Activated CD4-positive, alpha-beta T cell treated with anti-CD3 and anti-CD28 coated beads, Interleukin-10, Interleukin-2, amounts not matched to agents 100 ng/mL and 50 ng/mL, durations not matched to agents 16 hours and 8 hours (primary cell): ENCODE measurements around the gene FLVCR1.
"Not testable (repeated sequence)": the region's sequence is repeated elsewhere in the genome, so short reads cannot be mapped to it uniquely, and the experiment has no call there.

Experiments
- DNase-seq: peaks from one replicate; pipeline ENCODE4 v3.0.0-alpha.2; 2020

The FLVCR1 gene

DNA sequence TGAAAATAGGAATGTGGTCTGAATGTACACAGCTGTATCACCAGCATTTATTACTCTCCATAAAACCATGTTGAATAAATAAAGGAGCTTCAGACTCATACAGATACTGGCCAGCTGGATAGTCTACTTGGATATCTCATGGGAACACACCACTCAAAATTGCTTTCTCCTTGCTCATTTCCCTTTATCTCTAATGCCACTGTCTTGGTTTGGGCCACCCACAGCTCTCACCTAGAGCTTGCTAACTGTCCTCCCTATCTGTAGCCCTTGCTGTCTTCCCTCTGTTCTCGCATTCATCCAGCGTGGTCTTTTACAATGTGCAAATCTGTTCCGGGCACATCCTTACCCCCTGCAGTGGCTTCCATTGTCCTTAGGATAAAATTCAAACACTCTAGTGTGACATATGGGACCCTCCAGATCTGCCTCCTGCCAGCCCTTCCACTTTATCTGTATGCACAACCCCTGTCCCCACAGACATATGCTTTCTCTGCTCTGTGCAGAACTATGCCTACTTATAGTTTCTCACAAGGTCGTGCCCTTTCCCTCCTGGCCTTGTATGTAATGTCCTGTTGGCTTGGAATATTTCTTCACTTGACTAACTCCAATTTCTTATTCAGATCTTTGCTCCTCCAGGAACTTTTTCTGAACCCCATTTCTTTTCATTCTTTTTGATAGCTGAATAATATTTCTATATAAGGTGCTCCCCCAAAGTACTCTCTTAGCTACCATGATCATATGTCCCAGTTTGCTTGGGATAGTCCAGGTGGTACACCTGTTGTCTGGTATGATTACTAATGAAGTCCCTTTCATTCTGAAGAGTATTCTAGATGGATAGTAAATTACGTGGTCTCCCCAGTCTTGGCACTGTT is 2.9 kb downstream of the FLVCR1 start:
- no peak for DNase-seq

DNA sequence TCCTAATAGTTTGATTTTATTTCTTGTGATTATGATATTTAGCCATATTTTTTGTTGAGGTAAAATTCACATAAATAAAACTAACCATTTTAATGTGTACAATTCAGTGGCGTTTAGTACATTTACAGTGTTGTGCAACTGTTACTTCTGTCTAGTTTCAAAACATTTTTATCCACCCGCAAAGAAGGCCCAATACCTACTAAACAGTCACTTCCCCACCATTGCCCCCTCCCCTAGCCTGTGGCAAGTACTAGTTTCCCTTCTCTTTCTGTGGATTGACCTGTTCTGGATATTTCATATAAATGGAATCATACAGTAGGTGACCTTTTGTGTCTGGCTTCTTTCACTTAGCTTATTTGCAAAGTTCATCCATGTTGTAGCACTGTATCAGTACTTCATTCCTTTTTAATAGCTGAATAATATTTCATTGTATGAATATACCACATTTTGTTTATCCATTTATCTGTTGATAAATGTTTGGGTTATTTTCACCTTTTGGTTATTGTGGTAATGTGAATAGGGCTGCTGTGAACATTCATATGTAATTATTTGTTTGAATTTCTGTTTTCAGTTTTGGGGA is 4.1 kb downstream of the FLVCR1 start:
- no peak for DNase-seq

DNA sequence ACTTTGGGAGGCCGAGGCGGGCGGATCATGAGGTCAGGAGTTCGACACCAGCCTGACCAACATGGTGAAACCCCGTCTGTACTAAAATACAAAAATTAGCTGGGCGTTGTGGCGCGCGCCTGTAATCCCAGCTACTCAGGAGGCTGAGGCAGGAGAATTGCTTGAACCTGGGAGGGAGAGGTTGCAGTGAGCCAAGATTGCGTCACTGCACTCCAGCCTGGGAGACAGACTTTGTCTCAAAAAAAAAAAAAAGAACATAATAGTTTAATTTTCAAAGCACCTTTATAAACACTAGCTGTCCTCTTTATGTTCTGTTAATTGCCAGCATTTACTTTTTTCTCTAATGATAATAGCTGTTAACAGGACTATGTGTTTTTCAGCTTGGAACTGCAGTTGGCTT is 5.3 kb downstream of the FLVCR1 start:
- DNase-seq: not testable (repeated sequence)

DNA sequence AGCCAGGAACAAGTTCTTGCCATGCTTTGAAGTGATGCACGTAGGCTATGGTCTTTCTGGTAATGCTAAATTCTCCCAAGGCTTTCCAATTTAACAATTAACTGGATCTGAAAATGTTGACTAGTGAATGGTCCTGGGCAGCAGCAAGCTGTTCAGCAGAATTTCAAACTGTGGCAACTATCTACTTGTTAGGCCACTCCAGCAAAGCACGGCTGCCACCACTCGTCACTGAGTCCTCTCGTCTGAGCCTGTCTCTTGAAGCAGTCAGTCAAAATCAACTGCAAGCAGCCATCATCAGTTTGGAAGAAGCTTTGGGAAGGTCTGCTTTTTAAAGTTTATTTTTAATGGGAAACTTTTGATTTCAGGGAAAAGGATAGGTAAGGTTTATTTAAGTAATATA is 6.1 kb downstream of the FLVCR1 start:
- DNase-seq: no peak

DNA sequence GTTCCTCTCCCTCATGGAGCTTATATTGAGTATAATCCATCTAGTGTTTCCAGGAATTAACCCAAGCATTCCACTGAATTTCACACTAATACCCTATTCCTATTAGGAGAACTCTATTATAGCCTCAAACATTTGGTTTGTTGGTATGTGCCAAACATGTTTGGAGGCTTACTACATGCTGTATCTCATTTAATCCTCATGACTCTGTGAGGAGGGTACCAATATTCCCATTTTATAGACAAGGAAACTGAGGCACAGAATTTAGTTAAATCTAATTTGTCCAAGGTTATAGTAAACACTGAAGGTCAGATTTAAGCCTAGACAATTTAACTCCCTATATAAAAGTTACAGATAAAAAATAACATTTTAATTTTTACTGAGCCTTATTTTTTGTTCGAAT is 9.1 kb downstream of the FLVCR1 start:
- no peak for DNase-seq

DNA sequence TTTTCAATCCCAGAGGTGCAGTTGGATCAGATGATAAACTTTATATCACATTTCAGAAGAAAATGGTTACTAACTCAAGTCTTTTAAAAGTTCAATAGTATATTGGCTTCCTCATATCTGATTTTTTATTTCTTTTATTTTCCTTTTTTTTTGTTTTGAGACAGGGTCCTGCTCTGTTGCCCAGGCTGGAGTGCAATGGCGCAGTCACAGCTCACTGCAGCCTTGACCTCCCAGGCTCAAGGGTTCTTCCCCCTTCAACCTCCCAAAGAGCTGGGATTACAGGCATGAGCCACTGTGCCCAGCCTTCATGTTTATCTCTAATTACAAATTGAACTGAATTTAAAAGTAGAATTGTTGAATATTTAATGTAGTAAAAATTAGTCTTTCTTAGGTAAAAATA is 13.9 kb downstream of the FLVCR1 start:
- no peak for DNase-seq

DNA sequence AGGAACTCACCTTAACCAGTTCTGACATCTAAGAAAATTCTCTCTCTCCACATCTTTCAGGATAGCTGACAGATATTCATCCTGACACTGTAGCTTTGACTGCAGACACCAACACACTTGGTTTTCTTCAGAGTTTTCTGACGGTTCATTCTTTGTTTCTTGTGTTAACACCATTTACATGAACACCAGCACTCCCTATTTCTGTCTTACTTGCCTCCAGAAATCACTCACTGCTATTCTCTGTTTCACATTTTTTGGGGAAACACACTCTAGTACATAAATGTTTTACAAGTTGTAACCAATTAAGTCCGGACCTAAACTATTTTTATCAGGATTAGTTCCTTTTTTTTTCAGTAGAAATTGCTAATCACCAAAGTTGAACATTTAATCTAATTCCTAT is 15.4 kb downstream of the FLVCR1 start:
- no peak for DNase-seq

DNA sequence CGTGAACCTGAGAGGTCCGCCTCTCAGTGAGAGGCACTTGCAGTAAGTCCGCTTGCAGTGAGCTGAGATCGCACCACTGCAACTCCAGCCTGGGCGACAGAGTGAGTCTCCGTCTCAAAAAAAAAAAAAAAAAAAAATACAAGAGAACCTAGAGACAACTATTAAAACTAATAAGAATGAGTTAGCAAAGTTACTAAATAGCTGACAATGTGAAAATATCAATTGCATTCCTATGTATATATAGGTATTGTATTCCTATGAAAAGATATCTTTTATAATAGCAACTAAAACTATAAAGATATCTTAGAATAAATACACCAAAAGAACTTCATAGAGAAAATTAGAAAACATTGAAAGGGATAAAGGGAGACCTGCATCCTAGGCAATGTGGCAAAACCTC is 20.3 kb downstream of the FLVCR1 start:
- no peak for DNase-seq

DNA sequence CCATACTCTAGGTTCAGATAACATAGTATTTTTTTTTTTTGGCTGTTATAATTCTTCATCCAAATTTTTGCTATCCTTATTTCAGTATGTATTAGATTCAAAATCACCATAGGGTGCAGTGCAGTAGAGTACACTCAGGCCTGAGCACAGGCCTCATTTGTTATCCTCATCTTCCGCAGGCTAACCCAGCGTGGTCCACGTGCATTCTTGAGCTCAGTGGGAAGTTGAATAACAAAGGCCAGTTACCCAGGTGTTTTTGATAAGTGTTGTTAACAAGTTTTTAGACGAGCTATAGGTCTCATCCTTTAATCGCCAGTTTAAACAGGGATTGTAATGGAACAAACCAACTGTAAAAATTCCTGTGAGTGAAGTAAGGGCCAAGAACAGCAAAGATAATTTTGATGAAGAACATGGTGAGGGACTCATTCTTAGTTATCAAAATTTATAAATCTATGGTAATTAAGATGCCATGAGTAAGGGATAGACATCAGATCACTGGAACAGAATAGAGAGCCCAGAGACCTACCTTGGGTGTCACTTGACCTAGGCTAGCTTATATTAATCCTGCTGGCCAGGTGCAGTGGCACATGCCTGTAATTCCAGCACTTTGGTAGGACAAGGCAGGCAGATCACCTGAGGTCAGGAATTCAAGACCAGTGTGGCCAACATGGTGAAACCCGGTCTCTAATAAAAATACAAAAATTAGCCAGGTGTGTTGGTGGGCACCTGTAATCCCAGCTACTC is 22.0 kb downstream of the FLVCR1 start:
- no peak for DNase-seq

DNA sequence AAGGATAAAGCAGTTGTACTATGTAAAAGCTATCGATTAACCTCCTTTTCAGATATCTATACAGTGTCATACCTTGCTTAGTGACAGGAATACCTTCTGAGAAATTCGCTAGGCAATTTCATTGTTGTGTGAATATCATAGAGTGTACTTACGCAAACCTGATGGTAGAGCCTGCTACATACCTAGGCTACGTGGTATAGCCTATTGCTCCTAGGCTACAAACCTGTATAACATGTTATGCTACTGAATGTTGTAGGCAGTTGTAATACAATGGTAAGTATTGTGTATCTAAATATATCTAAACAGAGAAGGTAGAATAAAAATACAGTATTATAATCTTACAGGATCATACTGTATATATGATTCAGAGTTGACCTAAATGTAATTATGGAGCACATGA is 26.5 kb downstream of the FLVCR1 start:
- no peak for DNase-seq

DNA sequence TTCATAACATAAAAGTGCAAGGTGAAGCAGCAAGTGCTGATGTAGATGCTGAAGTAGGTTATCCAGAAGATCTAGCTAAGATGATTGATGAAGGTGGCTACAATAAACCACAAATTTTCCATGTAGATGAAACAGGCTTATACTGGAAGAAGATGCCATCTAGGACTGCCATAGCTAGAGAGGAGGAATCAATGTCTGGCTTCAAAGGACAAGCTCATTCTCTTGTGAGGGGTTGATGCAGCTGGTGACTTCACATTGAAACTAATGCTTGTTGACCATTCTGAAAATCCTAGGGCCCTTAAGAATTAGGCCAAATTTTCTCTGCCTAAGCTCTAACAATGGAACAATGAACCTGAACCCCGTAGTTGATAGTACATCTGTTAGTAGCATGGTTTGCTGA is 34.0 kb downstream of the FLVCR1 start:
- DNase-seq: no peak

DNA sequence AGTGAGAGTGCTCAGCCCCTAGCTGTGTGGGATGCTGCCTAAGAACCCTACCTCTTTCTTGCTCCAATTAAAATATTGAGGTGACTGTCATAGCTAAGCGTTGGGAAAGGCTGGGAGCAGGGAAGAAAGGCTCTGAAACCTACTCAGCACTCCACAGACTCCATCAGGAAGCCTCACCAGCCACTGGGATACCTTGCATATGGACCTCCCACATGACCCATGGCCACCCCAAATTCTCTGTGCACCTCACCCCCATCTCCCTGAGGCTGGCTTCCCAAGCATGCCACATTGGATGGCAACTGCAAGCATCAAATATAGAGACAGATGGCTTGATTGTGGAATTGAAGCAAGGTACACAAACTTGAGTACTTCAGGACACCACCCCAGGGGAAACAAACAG is 41.8 kb downstream of the FLVCR1 start:
- no peak for DNase-seq

DNA sequence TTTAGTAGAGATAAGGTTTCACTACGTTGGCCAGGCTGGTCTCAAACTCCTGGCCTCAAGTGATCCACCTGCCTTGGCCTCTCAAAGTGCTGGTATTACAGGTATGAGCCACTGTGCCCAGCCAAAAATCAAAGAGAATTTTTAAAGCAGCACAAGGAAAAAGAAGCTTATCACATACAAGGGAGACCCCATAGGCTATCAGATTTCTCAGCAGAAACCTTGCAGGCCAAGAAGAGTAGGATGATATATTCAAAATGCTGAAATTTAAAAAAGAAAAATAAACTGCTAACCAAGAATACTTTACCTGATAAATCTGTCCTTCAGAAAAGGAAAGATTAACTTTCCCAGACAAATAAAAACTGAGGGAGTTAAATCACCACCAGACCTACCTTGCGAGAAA is 43.2 kb downstream of the FLVCR1 start:
- no peak for DNase-seq

DNA sequence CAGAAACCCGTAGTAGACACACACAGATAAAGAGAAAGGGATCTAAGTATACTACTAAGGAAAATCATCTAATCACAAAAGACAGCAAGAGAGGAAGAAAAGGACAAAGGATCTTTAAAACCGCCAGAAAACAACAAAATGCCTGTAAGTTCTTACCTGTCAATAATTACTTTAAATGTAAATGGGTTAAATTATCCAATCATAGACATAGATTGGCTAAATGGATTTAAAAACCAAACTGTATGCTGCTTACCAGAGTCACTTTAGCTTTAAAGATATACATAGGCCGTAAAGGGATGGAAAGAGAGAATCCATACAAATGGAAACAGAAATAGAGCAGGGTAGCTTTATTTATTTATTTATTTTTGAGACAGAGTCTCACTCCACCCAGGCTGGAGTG is 44.0 kb downstream of the FLVCR1 start:
- DNase-seq: no peak

DNA sequence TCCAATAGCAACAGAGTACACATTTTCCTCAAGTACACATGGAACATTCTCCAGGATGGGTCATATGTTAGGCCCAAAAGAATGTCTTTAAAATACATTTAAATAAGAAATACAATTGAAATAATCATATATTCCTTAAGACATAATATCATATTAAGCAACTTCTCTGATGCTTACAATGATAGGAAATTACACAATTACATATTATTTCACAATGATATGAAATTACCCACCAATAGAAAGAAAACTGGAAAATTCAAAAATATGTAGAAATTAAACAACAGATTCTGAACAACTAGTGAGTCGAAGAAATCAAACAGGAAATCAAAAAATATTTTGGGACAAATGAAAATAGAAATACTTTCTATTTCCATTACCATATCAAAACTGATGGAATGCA is 45.6 kb downstream of the FLVCR1 start:
- DNase-seq: no peak

DNA sequence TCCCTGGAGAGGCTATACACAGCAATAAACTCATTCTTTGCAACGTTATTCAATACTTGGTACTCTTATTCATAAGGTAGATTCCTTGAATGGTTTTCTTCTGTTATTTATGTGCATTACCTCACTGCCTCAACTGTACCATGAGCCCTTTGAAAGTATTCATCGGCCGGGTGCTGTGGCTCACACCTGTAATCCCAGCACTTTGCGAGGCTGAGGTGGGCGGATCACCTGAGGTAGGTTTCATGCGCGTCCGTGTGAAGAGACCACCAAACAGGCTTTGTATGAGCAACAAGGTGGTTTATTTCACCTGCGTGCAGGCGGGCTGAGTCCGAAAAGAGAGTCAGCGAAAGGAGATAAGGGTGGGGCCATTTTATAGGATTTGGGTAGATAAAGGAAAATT is 50.0 kb downstream of the FLVCR1 start:
- DNase-seq: not testable (repeated sequence)

DNA sequence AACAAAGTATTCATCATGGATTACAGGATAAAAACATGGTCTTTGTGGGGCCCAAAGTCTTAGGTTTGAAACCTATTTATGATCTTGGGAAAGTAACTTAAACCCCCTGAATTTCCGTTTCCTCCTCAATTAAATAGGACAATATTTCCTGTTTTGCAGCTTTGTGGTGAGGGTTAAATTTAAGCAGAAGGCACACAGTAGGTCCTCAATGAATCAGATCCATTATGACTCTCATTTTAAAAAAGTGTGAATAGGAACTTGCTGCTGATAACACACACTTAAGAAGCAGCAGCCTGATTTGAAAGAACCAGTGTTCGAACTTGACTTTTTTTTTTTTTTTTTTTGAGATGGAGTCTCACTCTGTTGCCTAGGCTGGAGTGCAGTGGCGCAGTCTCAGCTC is 50.9 kb downstream of the FLVCR1 start:
- no peak for DNase-seq

DNA sequence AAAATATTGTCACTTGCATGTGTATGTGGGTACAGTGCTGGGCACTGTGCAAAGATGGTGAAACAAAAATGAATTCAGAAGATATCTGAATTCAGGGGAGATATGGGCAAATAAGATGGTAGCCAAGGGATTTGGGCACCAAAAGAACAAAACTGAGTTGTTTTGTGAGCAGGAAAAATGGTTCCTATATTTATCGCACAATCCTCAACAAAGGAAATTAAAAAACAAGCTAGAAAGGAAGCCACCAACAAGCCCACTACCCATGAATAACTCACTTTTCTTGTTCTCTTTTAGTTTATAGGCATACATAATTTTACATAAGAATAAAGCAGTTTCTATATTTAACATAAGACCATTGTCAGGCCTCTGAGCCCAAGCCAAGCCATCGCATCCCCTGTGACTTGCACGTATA is 51.6 kb downstream of the FLVCR1 start:
- no peak for DNase-seq

DNA sequence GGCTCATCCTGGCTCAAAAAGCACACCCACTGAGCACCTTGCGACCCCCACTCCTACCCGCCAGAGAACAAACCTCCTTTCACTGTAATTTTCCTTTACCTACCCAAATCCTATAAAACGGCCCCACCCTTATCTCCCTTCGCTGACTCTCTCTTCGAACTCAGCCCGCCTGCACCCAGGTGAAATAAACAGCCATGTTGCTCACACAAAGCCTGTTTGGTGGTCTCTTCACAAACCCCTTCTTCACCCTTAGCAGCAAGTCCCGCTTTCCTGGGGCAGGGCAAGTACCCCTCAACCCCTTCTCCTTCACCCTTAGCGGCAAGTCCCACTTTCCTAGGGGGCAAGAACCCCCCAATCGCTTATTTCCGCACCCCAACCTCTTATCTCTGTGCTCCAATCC is 52.1 kb downstream of the FLVCR1 start:
- DNase-seq: not testable (repeated sequence)

DNA sequence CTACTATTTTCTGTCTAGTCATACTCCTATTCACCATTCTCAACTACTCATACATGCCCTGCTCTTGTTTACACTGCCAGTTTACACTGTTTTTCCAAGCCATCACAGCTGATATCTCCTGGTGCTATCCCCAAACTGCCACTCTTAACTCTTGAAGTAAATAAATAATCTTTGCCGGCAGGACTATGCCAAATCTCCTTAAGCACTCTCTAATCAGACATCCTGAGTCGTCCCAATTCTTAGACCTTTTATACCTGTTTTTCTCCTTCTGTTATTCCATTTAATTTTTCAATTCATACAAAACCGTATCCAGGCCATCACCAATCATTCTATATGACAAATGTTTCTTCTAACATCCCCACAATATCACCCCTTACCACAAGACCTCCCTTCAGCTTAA is 55.6 kb downstream of the FLVCR1 start:
- not testable (repeated sequence) for DNase-seq

DNA sequence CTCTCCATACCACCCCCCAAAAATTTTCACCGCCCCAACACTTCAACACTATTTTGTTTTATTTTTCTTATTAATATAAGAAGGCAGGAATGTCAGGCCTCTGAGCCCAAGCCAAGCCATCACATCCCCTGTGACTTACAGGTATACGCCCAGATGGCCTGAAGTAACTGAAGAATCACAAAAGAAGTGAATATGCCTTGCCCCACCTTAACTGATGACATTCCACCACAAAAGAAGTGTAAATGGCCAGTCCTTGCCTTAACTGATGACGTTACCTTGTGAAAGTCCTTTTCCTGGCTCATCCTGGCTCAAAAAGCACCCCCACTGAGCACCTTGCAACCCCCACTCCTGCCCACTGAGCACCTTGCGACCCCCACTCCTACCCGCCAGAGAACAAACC is 56.0 kb downstream of the FLVCR1 start:
- not testable (repeated sequence) for DNase-seq

DNA sequence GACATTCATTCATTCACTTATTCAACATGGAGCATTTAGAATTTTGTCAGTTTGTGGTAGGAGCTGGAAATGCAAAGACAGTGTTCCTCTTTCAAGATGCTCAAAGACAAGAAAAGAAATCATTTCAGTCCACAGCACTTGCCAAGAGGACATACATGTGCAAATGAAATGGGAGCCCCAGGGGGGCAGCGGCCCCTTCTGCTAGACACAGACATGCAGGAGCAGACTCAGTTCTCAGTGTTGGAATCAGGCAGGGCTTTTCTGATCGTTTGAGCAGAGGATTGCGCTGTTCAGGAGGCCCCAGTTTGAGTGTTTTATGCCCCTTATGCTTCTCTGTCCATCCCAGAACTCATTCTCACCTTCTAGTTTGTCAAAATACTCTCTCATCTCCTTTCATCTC is 56.7 kb downstream of the FLVCR1 start:
- DNase-seq: no peak

DNA sequence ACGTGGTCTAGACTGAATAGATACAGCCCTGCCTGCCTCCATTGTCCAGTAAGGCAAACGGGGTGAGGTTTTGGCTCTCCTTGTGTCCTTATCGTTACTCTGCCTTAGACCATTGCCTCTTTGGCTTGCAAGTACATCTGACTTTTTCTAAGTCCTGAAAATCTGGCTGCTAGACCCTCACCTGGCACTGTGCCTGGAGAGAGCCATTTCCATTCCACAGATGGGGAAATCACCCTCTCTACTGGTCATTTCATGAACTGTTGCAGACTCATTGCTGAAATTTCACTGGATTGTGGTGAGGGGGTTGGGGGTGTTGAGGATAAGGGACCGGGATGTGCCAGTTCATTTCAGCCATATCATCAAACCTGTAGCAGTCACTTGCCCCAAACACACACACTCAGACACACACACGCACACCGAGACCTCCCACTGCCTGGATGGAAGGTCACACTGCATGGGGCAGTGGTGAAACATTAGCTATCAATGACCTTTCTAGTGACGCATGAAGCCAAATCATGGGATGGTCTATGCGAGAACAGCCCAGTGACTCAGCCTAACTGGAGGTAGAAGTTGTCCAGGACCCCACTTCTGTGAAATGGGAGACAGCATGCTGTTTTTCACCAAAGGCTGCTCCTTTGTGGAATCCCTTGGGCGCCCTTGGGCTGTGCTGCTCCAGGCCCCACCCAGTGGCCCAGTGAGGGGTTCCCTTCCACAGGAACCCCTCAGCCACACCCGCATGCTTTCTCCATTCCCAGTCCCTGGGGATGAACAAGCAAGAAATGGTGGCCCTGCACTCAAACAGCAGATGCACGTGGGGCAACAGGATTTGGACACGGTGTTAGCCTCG is 57.4 kb downstream of the FLVCR1 start:
- no peak for DNase-seq
